Measurements from ENCODE around the gene KNDC1.

KNDC1 gene

GRCh38 chr10:133185916-133186315 lies 25.9 kb downstream of the KNDC1 start:
- no peak for TF ChIP-seq POLR2A (IDR thresholded peaks at IDR 0.05; ENCODE audit: low read depth, low read length)
- no peak for DNase-seq (ENCODE audit: insufficient read length, low spot score)
- no peak for FAIRE-seq

- no peak for TF ChIP-seq POLR2A (IDR thresholded peaks at IDR 0.05; ENCODE audit: low read depth, low read length)
- no peak for FAIRE-seq
- no peak for DNase-seq (ENCODE audit: insufficient read length, low spot score)
Observed at GRCh38 chr10:133186416-133187090, 26.5 kb downstream of the KNDC1 start.

GRCh38 chr10:133187091-133187905 lies 27.3 kb downstream of the KNDC1 start:
- no peak for DNase-seq (ENCODE audit: insufficient read length, low spot score)
- no peak for FAIRE-seq
- TF ChIP-seq POLR2A (IDR thresholded peaks at IDR 0.05; ENCODE audit: low read depth, low read length) = no peak

GRCh38 chr10:133187906-133188681 lies 28.1 kb downstream of the KNDC1 start:
- DNase-seq (ENCODE audit: insufficient read length, low spot score) (no peak), FAIRE-seq (no peak)
- TF ChIP-seq POLR2A (IDR thresholded peaks at IDR 0.05; ENCODE audit: low read depth, low read length) = no peak

GRCh38 chr10:133189256-133189655 lies 29.2 kb downstream of the KNDC1 start:
- DNase-seq (ENCODE audit: insufficient read length, low spot score) (no peak), FAIRE-seq (no peak)
- no peak for TF ChIP-seq POLR2A (IDR thresholded peaks at IDR 0.05; ENCODE audit: low read depth, low read length)

GRCh38 chr10:133189726-133190125 lies 29.7 kb downstream of the KNDC1 start:
- FAIRE-seq (no peak), DNase-seq (ENCODE audit: insufficient read length, low spot score) (no peak)
- no peak for TF ChIP-seq POLR2A (IDR thresholded peaks at IDR 0.05; ENCODE audit: low read depth, low read length)

- TF ChIP-seq POLR2A (IDR thresholded peaks at IDR 0.05; ENCODE audit: low read depth, low read length) = no peak
- FAIRE-seq (no peak), DNase-seq (ENCODE audit: insufficient read length, low spot score) (no peak)
Observed at GRCh38 chr10:133190225-133190624, 30.2 kb downstream of the KNDC1 start.

GRCh38 chr10:133191651-133192050 lies 31.6 kb downstream of the KNDC1 start:
- DNase-seq (ENCODE audit: insufficient read length, low spot score) = no peak
- TF ChIP-seq POLR2A (IDR thresholded peaks at IDR 0.05; ENCODE audit: low read depth, low read length) = no peak
- FAIRE-seq = no peak

- FAIRE-seq (no peak), DNase-seq (ENCODE audit: insufficient read length, low spot score) (no peak)
- no peak for TF ChIP-seq POLR2A (IDR thresholded peaks at IDR 0.05; ENCODE audit: low read depth, low read length)
Observed at GRCh38 chr10:133194151-133194550, 34.1 kb downstream of the KNDC1 start.

GRCh38 chr10:133195096-133195495 lies 35.1 kb downstream of the KNDC1 start:
- no peak for FAIRE-seq
- no peak for DNase-seq (ENCODE audit: insufficient read length, low spot score)

GRCh38 chr10:133195611-133196010 lies 35.6 kb downstream of the KNDC1 start:
- DNase-seq (ENCODE audit: insufficient read length, low spot score) (no peak), FAIRE-seq (no peak)
- TF ChIP-seq POLR2A (IDR thresholded peaks at IDR 0.05; ENCODE audit: low read depth, low read length) = no peak

More at GRCh38 chr10:133195096-133195495, 35.1 kb downstream of the KNDC1 start:
- TF ChIP-seq POLR2A (IDR thresholded peaks at IDR 0.05; ENCODE audit: low read depth, low read length) = no peak

GRCh38 chr10:133196221-133196915 lies 36.3 kb downstream of the KNDC1 start:
- FAIRE-seq (no peak), DNase-seq (ENCODE audit: insufficient read length, low spot score) (no peak)
- no peak for TF ChIP-seq POLR2A (IDR thresholded peaks at IDR 0.05; ENCODE audit: low read depth, low read length)

- DNase-seq (ENCODE audit: insufficient read length, low spot score) = no peak
- TF ChIP-seq POLR2A (IDR thresholded peaks at IDR 0.05; ENCODE audit: low read depth, low read length) = no peak
- FAIRE-seq = no peak
Observed at GRCh38 chr10:133196936-133197758, 37.1 kb downstream of the KNDC1 start.

Measured in H54 (cell line).